Peyer's patch (tissue), 4 donors: ENCODE results near the gene TRAPPC10.

Source experiments
- CTCF ChIP-seq, 6 experiments: fragments of 450-650 bp in 4 of 6; fragments of 200-600 bp in 2 of 6; sonication (generic) in 1 of 6; IDR thresholded peaks; one replicate each; pipeline ENCODE4 v1.5.1; 2017 to 2019; ENCODE audit warnings: antibody characterized with exemption in 6 of 6, mild to moderate bottlenecking in 3 of 6, moderate library complexity in 1 of 6
- POLR2A ChIP-seq, 2 donors: fragments of 450-650 bp; IDR thresholded peaks; one replicate each; pipeline ENCODE4 v1.5.1; 2017; ENCODE audit warnings: antibody characterized with exemption in 2 of 2, mild to moderate bottlenecking in 2 of 2, moderate library complexity in 2 of 2

GRCh38 chr21:44035244-44035643 lies 23.1 kb downstream of the TRAPPC10 start:
- no peak for TF ChIP-seq CTCF (IDR thresholded peaks at IDR 0.05)
- TF ChIP-seq POLR2A (IDR thresholded peaks at IDR 0.05), result no peak
